ENCODE data around the gene LGSN. TPM values are rescaled to one million over a fixed set of nuclear protein-coding genes. Genes with fewer than 3 reads are reported as not detected.
"Not testable (repeated sequence)": the region's sequence is repeated elsewhere in the genome, so short reads cannot be mapped to it uniquely, and the experiment has no call there.

LGSN gene
- total RNA-seq, 1 experiment from 2014 or later = 10.8 TPM

DNA sequence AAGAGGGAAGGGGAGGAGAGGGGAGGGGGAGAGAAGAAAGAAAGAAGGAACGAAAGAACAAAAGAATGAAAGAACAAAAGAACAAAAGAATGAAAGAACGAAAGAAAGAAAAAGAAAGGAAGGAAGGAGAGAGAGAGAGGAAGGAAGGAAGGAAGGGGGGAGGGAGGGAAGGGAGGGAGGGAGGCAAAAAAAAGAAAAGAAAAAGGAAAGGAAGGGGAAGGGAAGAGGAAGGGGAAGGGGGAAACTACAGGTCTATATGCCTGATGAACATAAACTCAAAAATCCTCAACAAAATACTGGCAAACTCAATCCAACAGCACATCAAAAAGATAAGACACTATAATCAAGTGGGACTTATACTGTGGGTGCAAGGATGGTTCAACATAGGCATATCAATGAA lies 13.7 kb upstream of the LGSN start:
- Mint-ChIP-seq H3K27me3 (ENCODE audit: insufficient read depth, unreplicated experiment) (no peaks in the 10 kb centered on the region), H3K9me3 (ENCODE audit: unreplicated experiment) (peaks cover 4% of the 10 kb centered on the region), H3K27ac (ENCODE audit: unreplicated experiment) (no peak overlapping the region), H3K36me3 (ENCODE audit: insufficient read depth, unreplicated experiment) (peaks cover 15% of the 10 kb centered on the region), H3K4me1 (ENCODE audit: low read depth, unreplicated experiment) (no peaks in the 10 kb centered on the region), H3K4me3 (ENCODE audit: unreplicated experiment) (no peak overlapping the region)
- no TSS peak for BruUV-seq (replicated peaks)
- Histone ChIP-seq H3K9me3 (no peaks in the 10 kb centered on the region), H3K36me3 (ENCODE audit: control insufficient read depth, insufficient read depth, low read length) (peaks cover 1% of the 10 kb centered on the region), H3K4me3 (ENCODE audit: low read depth, low read length) (no peak overlapping the region), H3K4me1 (no peaks in the 10 kb centered on the region), H3K27me3 (replicated peaks; ENCODE audit: control insufficient read depth, insufficient read depth, low read length) (no peaks in the 10 kb centered on the region)
- TF ChIP-seq, protein P1, sequence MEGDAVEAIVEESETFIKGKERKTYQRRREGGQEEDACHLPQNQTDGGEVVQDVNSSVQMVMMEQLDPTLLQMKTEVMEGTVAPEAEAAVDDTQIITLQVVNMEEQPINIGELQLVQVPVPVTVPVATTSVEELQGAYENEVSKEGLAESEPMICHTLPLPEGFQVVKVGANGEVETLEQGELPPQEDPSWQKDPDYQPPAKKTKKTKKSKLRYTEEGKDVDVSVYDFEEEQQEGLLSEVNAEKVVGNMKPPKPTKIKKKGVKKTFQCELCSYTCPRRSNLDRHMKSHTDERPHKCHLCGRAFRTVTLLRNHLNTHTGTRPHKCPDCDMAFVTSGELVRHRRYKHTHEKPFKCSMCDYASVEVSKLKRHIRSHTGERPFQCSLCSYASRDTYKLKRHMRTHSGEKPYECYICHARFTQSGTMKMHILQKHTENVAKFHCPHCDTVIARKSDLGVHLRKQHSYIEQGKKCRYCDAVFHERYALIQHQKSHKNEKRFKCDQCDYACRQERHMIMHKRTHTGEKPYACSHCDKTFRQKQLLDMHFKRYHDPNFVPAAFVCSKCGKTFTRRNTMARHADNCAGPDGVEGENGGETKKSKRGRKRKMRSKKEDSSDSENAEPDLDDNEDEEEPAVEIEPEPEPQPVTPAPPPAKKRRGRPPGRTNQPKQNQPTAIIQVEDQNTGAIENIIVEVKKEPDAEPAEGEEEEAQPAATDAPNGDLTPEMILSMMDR (IDR thresholded peaks at IDR 0.05; ENCODE audit: insufficient read depth in 1 of 2, low read depth in 1 of 2, low read length in 1 of 2, severe bottlenecking in 1 of 2, unreplicated experiment in 1 of 2) = no peak
- DNase-seq = no peak
- ChIA-PET POLR2A (no interaction called here), CTCF (interaction anchor here (0.7 kb wide), 1 partner anchor 291 kb away, joined by 3 read pairs; no protein-coding TSS in a partner anchor)
- intact Hi-C loops (cut with micrococcal nuclease; ENCODE audit: unreplicated experiment) = no loop called here

DNA sequence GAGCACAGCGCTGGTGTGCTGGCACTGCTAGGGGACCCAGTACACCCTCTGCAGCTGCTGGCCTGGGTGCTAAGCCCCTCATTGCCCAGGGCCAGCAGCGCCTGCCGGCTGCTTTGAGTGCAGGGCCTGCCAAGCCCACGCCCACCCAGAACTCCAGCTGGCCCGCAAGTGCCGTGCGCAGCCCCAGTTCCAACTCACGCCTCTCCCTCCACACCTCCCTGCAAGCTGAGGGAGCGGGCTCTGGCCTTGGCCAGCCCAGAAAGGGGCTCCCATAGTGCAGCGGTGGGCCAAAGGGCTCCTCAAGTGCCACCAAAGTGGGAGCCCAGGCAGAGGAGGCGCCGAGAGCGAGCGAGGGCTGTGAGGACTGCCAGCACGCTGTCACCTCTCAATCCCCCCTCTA lies 6.8 kb upstream of the LGSN start:
- intact Hi-C loops (cut with micrococcal nuclease; ENCODE audit: unreplicated experiment); H3K4me1 ChIP-seq; H3K9me3 ChIP-seq; H3K4me1 Mint-ChIP-seq (ENCODE audit: low read depth, unreplicated experiment); H3K4me3 Mint-ChIP-seq (ENCODE audit: unreplicated experiment); H3K27me3 ChIP-seq (replicated peaks; ENCODE audit: control insufficient read depth, insufficient read depth, low read length); POLR2A ChIA-PET; H3K4me3 ChIP-seq (ENCODE audit: low read depth, low read length); DNase-seq; CTCF ChIA-PET; H3K36me3 ChIP-seq (ENCODE audit: control insufficient read depth, insufficient read depth, low read length); BruUV-seq (replicated peaks); H3K27me3 Mint-ChIP-seq (ENCODE audit: insufficient read depth, unreplicated experiment); H3K27ac Mint-ChIP-seq (ENCODE audit: unreplicated experiment): not testable (repeated sequence)
- H3K9me3 Mint-ChIP-seq (ENCODE audit: unreplicated experiment) = peaks cover 12% of the 10 kb centered on the region
- peaks cover 11% of the 10 kb centered on the region for H3K36me3 Mint-ChIP-seq (ENCODE audit: insufficient read depth, unreplicated experiment)

DNA sequence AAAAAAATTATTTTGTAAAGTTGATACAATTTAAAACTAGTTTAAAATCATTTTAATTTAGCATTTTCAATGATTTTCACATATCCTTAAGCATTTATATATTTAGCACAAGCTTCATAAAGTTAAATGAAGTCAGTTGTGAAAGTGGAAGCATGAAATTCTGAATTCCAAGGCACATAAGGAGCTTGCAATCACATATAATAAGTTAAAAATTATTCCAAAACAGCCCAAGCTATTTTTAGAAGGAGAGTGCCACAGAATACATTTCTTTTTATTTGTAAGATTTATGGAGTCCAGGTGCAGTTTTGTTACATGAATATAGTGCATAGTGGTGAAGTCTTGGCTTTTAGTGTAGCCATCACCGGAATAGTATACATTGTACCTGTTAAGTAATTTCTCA lies 3.2 kb upstream of the LGSN start:
- no peaks in the 10 kb centered on the region for H3K27me3 ChIP-seq (replicated peaks; ENCODE audit: control insufficient read depth, insufficient read depth, low read length)
- no peak overlapping the region for H3K4me3 Mint-ChIP-seq (ENCODE audit: unreplicated experiment)
- no peak for DNase-seq
- peaks cover 6% of the 10 kb centered on the region for H3K36me3 Mint-ChIP-seq (ENCODE audit: insufficient read depth, unreplicated experiment)
- no peaks in the 10 kb centered on the region for H3K9me3 ChIP-seq
- BruUV-seq (replicated peaks) = no TSS peak
- H3K4me1 Mint-ChIP-seq (ENCODE audit: low read depth, unreplicated experiment) = no peaks in the 10 kb centered on the region
- TF ChIP-seq, protein P1 (IDR thresholded peaks at IDR 0.05; ENCODE audit: insufficient read depth in 1 of 2, low read depth in 1 of 2, low read length in 1 of 2, severe bottlenecking in 1 of 2, unreplicated experiment in 1 of 2) = no peak
- no peaks in the 10 kb centered on the region for H3K36me3 ChIP-seq (ENCODE audit: control insufficient read depth, insufficient read depth, low read length)
- H3K9me3 Mint-ChIP-seq (ENCODE audit: unreplicated experiment) = peaks cover 9% of the 10 kb centered on the region
- ChIA-PET CTCF (interaction anchor here (0.6 kb wide), 1 partner anchor 43 kb away, joined by 3 read pairs; no protein-coding TSS in a partner anchor), POLR2A (no interaction called here)
- H3K27ac Mint-ChIP-seq (ENCODE audit: unreplicated experiment) = no peak overlapping the region
- H3K4me1 ChIP-seq = no peaks in the 10 kb centered on the region
- H3K27me3 Mint-ChIP-seq (ENCODE audit: insufficient read depth, unreplicated experiment) = no peaks in the 10 kb centered on the region
- intact Hi-C loops (cut with micrococcal nuclease; ENCODE audit: unreplicated experiment) = no loop called here
- H3K4me3 ChIP-seq (ENCODE audit: low read depth, low read length) = no peak overlapping the region

DNA sequence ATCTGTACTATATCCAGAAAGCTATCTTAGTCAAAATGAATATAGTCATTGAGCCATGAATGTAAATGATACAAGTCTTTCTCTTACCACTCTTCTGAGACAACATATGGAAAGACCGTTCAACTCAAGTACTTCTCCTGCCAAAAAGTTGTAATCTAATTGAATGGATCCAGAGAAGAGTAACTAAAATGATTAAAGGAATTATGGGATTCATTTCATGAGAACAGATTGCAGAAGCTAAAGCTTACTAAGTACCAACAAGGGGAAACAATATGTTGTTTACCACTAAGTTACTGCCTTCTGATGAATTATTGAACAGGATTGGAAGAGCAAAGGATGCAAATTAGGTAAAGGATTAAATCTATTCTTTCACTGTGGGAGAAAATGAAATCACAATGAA lies 2.0 kb upstream of the LGSN start:
- CTCF ChIA-PET = no interaction called here

More for the DNA sequence above, 2.0 kb upstream of the LGSN start:
- Histone ChIP-seq H3K4me1 (no peaks in the 10 kb centered on the region), H3K36me3 (ENCODE audit: control insufficient read depth, insufficient read depth, low read length) (no peaks in the 10 kb centered on the region; the same call in 1 of the 2 replicates), H3K4me3 (ENCODE audit: low read depth, low read length) (no peak overlapping the region), H3K27me3 (replicated peaks; ENCODE audit: control insufficient read depth, insufficient read depth, low read length) (no peaks in the 10 kb centered on the region), H3K9me3 (no peaks in the 10 kb centered on the region)
- Mint-ChIP-seq H3K36me3 (ENCODE audit: insufficient read depth, unreplicated experiment) (no peaks in the 10 kb centered on the region), H3K27ac (ENCODE audit: unreplicated experiment) (no peak overlapping the region), H3K4me1 (ENCODE audit: low read depth, unreplicated experiment) (no peaks in the 10 kb centered on the region), H3K9me3 (ENCODE audit: unreplicated experiment) (no peaks in the 10 kb centered on the region), H3K4me3 (ENCODE audit: unreplicated experiment) (no peak overlapping the region), H3K27me3 (ENCODE audit: insufficient read depth, unreplicated experiment) (no peaks in the 10 kb centered on the region)
- DNase-seq = no peak
- TF ChIP-seq, protein P1 (IDR thresholded peaks at IDR 0.05; ENCODE audit: insufficient read depth in 1 of 2, low read depth in 1 of 2, low read length in 1 of 2, severe bottlenecking in 1 of 2, unreplicated experiment in 1 of 2) = no peak
- intact Hi-C loops (cut with micrococcal nuclease; ENCODE audit: unreplicated experiment) = no loop called here
- no TSS peak for BruUV-seq (replicated peaks)
- POLR2A ChIA-PET = no interaction called here
